ENCODE measurements around the gene QRICH2. TPM values are rescaled to one million over a fixed set of nuclear protein-coding genes. Genes with fewer than 3 reads are reported as not detected.

The QRICH2 gene
- total and polyA plus RNA-seq, 10 of the 15 experiments (the other 5 are each of a cell fraction or from before 2014, with no cell fraction given): 0.04 to 0.72 (median 0.25) TPM

DNA sequence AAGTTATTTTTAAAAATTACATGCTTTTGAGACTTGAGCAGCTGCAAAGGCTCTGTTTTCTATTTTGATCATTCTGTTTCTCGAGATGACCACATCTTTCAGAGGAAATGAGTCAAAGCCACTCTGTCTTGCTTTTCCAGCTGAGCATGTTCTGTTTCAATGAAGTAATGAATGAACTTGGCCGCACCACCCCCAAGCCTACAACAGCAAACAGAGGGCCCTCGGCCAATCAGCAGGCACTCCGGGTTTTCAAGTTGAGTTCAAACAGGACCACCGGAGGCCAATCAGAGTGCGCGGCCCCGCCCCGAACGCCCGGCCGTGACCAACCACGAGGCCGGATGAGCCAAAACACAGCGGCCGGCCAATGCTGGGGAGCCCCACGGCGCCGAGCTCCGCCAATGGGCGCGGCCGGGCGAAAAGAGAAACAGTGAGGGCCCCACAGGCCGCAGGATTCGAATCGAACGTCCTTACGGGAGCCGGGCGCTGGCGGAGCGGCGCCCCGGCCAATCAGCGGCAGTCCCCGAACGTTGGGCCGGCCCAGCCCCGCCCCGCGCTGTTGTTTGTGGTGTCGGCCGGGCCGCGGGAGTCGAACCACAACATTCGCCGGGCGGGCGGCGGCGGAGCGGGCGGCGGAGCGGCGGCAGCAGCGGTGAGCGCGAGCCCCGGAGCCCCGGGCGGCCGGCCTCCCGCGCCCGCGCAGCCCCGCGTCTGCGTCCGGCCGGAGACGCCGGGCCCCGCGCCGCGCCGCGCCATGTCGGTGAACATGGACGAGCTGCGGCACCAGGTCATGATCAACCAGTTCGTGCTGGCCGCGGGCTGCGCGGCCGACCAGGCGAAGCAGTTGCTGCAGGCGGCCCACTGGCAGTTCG lies 43.1 kb downstream of the QRICH2 start, which contains the start of gene UBALD2 (continued):
- TF ChIP-seq BACH1 (IDR thresholded peaks at IDR 0.05; ENCODE audit: borderline replicate concordance) (peak; percentile 83), GABPA (IDR thresholded peaks at IDR 0.05; ENCODE audit: low read depth) (no peak), ZBTB40 (IDR thresholded peaks at IDR 0.05; ENCODE audit: borderline replicate concordance) (no peak), BCL11A (IDR thresholded peaks at IDR 0.05; ENCODE audit: low read depth, low read length) (peak; percentile 93), ZBTB33 (IDR thresholded peaks at IDR 0.05) (no peak), ZNF217 (IDR thresholded peaks at IDR 0.05) (no peak), CTCF (IDR thresholded peaks at IDR 0.05 in 2 of 3, conservative IDR thresholded peaks at IDR 0.05 in 1 of 3; ENCODE audit: control insufficient read depth in 2 of 3, extremely low read depth in 1 of 3, insufficient read depth in 1 of 3, low read depth in 3 of 3, low read length in 3 of 3) (no peak), EED (IDR thresholded peaks at IDR 0.05; ENCODE audit: low read depth) (peak; percentile 64; the same call in 1 of the 2 replicates), PML (IDR thresholded peaks at IDR 0.05; ENCODE audit: low read length) (no peak), MXI1 (IDR thresholded peaks at IDR 0.05; ENCODE audit: low read depth, low read length) (peak; percentile 92), PAX8 (IDR thresholded peaks at IDR 0.05) (no peak), SMAD1 (IDR thresholded peaks at IDR 0.05; ENCODE audit: low read depth, partially characterized antibody) (no peak), ZNF274 (IDR thresholded peaks at IDR 0.05; ENCODE audit: insufficient read depth, insufficient read length) (no peak), BMI1 (IDR thresholded peaks at IDR 0.05; ENCODE audit: borderline replicate concordance) (no peak; the same call in 1 of the 2 replicates), IRF4 (IDR thresholded peaks at IDR 0.05; ENCODE audit: low read depth, low read length) (peak; percentile 88)
- TF ChIP-seq, protein P1, sequence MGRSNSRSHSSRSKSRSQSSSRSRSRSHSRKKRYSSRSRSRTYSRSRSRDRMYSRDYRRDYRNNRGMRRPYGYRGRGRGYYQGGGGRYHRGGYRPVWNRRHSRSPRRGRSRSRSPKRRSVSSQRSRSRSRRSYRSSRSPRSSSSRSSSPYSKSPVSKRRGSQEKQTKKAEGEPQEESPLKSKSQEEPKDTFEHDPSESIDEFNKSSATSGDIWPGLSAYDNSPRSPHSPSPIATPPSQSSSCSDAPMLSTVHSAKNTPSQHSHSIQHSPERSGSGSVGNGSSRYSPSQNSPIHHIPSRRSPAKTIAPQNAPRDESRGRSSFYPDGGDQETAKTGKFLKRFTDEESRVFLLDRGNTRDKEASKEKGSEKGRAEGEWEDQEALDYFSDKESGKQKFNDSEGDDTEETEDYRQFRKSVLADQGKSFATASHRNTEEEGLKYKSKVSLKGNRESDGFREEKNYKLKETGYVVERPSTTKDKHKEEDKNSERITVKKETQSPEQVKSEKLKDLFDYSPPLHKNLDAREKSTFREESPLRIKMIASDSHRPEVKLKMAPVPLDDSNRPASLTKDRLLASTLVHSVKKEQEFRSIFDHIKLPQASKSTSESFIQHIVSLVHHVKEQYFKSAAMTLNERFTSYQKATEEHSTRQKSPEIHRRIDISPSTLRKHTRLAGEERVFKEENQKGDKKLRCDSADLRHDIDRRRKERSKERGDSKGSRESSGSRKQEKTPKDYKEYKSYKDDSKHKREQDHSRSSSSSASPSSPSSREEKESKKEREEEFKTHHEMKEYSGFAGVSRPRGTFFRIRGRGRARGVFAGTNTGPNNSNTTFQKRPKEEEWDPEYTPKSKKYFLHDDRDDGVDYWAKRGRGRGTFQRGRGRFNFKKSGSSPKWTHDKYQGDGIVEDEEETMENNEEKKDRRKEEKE (IDR thresholded peaks at IDR 0.05): no peak
- TF ChIP-seq, protein P2, sequence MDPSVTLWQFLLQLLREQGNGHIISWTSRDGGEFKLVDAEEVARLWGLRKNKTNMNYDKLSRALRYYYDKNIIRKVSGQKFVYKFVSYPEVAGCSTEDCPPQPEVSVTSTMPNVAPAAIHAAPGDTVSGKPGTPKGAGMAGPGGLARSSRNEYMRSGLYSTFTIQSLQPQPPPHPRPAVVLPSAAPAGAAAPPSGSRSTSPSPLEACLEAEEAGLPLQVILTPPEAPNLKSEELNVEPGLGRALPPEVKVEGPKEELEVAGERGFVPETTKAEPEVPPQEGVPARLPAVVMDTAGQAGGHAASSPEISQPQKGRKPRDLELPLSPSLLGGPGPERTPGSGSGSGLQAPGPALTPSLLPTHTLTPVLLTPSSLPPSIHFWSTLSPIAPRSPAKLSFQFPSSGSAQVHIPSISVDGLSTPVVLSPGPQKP (IDR thresholded peaks at IDR 0.05; ENCODE audit: low read depth, low read length): no peak
